MM.1S (cell line): ENCODE results near the gene RCAN1.

Experiments used
- CTCF ChIP-seq: fragments of 300-600 bp; sonication (generic); IDR thresholded peaks from 2 replicates; pipeline ENCODE4 v1.5.1; 2016; ENCODE audit warnings: antibody characterized with exemption, low read length, mixed read lengths
- EZH2 ChIP-seq: fragments of 300-600 bp; sonication (generic); optimal IDR thresholded peaks from 2 replicates; pipeline ENCODE3; 2017; ENCODE audit warnings: low read depth, mild to moderate bottlenecking, antibody characterized with exemption, low read length, mixed read lengths
- EZH2phosphoT487 ChIP-seq: fragments of 300-600 bp; sonication (generic); IDR thresholded peaks from 2 replicates; pipeline ENCODE4 v1.6.1; 2018; ENCODE audit warnings: antibody characterized with exemption, low read length

DNA sequence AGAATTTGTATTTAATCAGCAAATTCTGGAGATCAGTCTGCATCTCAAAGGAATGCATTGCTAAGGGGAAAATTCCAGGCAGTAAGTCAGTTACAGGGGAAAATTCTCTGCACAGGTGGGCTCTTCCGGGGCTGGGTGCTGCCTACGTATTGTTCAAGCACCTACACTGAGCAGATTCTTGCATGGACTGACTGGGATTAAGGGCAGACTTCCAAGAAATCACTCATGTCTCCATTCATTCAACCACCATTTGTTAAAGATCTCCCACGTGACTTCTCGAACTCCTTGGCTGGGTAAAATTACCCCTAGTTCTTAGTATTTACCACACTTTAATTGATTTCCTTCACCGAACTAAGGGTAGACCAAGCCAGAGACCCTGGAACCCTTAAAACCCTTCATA is 74.7 kb downstream of the RCAN1 start:
- TF ChIP-seq CTCF (no peak), EZH2phosphoT487 (no peak), EZH2 (no peak)
